MM.1S (cell line): Measurements from ENCODE around the gene PPP2R2C.

Experiments
- DNase-seq: peaks from one replicate; pipeline ENCODE4 v3.0.0-alpha.2; 2015
- H2AFZ ChIP-seq: fragments of 300-600 bp; sonication (generic); 2 replicates; pipeline ENCODE4 v1.6.0; 2016; ENCODE audit warnings: antibody characterized with exemption, low read length
- H3F3A ChIP-seq: fragments of 300-600 bp; sonication (generic); 2 replicates; pipeline ENCODE4 v1.6.1; 2016; ENCODE audit warnings: mild to moderate bottlenecking, antibody characterized with exemption, low read length, moderate library complexity, mixed read lengths; ENCODE audit not compliant: insufficient read depth
- H3K27ac ChIP-seq: fragments of 300-600 bp; sonication (generic); 2 replicates; pipeline ENCODE4 v1.5.1; 2016; ENCODE audit warnings: mild to moderate bottlenecking, low read length
- H3K27me3 ChIP-seq: fragments of 300-600 bp; sonication (generic); replicated peaks from 2 replicates; pipeline ENCODE4 v1.6.0; 2016; ENCODE audit warnings: low read length; ENCODE audit not compliant: insufficient read depth
- H3K36me3 ChIP-seq: fragments of 300-600 bp; sonication (generic); replicated peaks from 2 replicates; pipeline ENCODE4 v1.6.1; 2016; ENCODE audit warnings: mild to moderate bottlenecking, low read length, mixed read lengths; ENCODE audit not compliant: insufficient read depth
- H3K4me1 ChIP-seq: fragments of 300-600 bp; sonication (generic); 2 replicates; pipeline ENCODE4 v1.6.1; 2016; ENCODE audit warnings: low read length, mixed read lengths
- H3K4me2 ChIP-seq: fragments of 300-600 bp; sonication (generic); 2 replicates; pipeline ENCODE4 v1.6.0; 2016; ENCODE audit warnings: low read depth, low read length
- H3K4me3 ChIP-seq: fragments of 300-600 bp; sonication (generic); 2 replicates; pipeline ENCODE4 v1.5.1; 2016; ENCODE audit warnings: low read length, mixed read lengths
- H3K79me2 ChIP-seq: fragments of 300-600 bp; sonication (generic); 2 replicates; pipeline ENCODE4 v1.6.1; 2016; ENCODE audit warnings: mixed run types, low read length, mixed read lengths
- H3K9ac ChIP-seq: fragments of 300-600 bp; sonication (generic); 2 replicates; pipeline ENCODE4 v1.6.1; 2016; ENCODE audit warnings: low read length, mixed read lengths
- H3K9me2 ChIP-seq: fragments of 300-600 bp; sonication (generic); replicated peaks from 2 replicates; pipeline ENCODE4 v1.6.1; 2016; ENCODE audit warnings: mild to moderate bottlenecking, low read length, mixed read lengths; ENCODE audit not compliant: insufficient read depth
- H3K9me3 ChIP-seq: fragments of 300-600 bp; sonication (generic); replicated peaks from 2 replicates; pipeline ENCODE4 v1.6.1; 2016; ENCODE audit warnings: mild to moderate bottlenecking, low read length, mixed read lengths; ENCODE audit not compliant: insufficient read depth
- H4K20me1 ChIP-seq: fragments of 300-600 bp; sonication (generic); 2 replicates; pipeline ENCODE4 v1.6.1; 2016; ENCODE audit warnings: mild to moderate bottlenecking, low read length, moderate library complexity, mixed read lengths; ENCODE audit not compliant: insufficient read depth
- CTCF ChIP-seq: fragments of 300-600 bp; sonication (generic); IDR thresholded peaks from 2 replicates; pipeline ENCODE4 v1.5.1; 2016; ENCODE audit warnings: antibody characterized with exemption, low read length, mixed read lengths
- EZH2 ChIP-seq: fragments of 300-600 bp; sonication (generic); optimal IDR thresholded peaks from 2 replicates; pipeline ENCODE3; 2017; ENCODE audit warnings: low read depth, mild to moderate bottlenecking, antibody characterized with exemption, low read length, mixed read lengths
- EZH2phosphoT487 ChIP-seq: fragments of 300-600 bp; sonication (generic); IDR thresholded peaks from 2 replicates; pipeline ENCODE4 v1.6.1; 2018; ENCODE audit warnings: antibody characterized with exemption, low read length

PPP2R2C gene

GRCh38 chr4:6391186-6391851 is 81.1 kb downstream of the PPP2R2C start:
- Histone ChIP-seq H3K27ac (no peak overlapping the region), H3K4me1 (no peaks in the 10 kb centered on the region), H3K4me2 (no peak overlapping the region), H3K79me2 (no peaks in the 10 kb centered on the region), H3K9ac (no peak overlapping the region), H3K27me3 (peaks cover 100% of the 10 kb centered on the region), H2AFZ (no peak overlapping the region), H3F3A (no peaks in the 10 kb centered on the region), H3K36me3 (no peaks in the 10 kb centered on the region), H4K20me1 (no peaks in the 10 kb centered on the region), H3K9me2 (no peaks in the 10 kb centered on the region), H3K4me3 (no peak overlapping the region), H3K9me3 (no peaks in the 10 kb centered on the region)
- TF ChIP-seq EZH2phosphoT487 (no peak), EZH2 (no peak), CTCF (no peak)
- DNase-seq: no peak

GRCh38 chr4:6390356-6390755 is 82.1 kb downstream of the PPP2R2C start:
- Histone ChIP-seq H3K9me3 (no peaks in the 10 kb centered on the region), H3K27me3 (peaks cover 98% of the 10 kb centered on the region), H3K9ac (no peak overlapping the region), H3K36me3 (no peaks in the 10 kb centered on the region), H3K27ac (no peak overlapping the region), H2AFZ (no peak overlapping the region), H3K9me2 (no peaks in the 10 kb centered on the region), H3K4me1 (no peaks in the 10 kb centered on the region), H3K79me2 (no peaks in the 10 kb centered on the region), H3K4me2 (no peak overlapping the region), H3F3A (no peaks in the 10 kb centered on the region), H3K4me3 (no peak overlapping the region), H4K20me1 (no peaks in the 10 kb centered on the region)
- TF ChIP-seq EZH2 (no peak), EZH2phosphoT487 (no peak), CTCF (no peak)
- no peak for DNase-seq

- Histone ChIP-seq H3K9me3 (no peaks in the 10 kb centered on the region), H3K79me2 (no peaks in the 10 kb centered on the region), H4K20me1 (no peaks in the 10 kb centered on the region), H3K36me3 (no peaks in the 10 kb centered on the region), H3K27ac (no peak overlapping the region), H3K4me1 (no peaks in the 10 kb centered on the region), H3K4me3 (no peak overlapping the region), H2AFZ (no peak overlapping the region), H3K27me3 (peaks cover 98% of the 10 kb centered on the region), H3K9me2 (no peaks in the 10 kb centered on the region), H3K4me2 (no peak overlapping the region), H3F3A (no peaks in the 10 kb centered on the region), H3K9ac (no peak overlapping the region)
- no peak for DNase-seq
- TF ChIP-seq EZH2 (no peak), EZH2phosphoT487 (no peak), CTCF (no peak)
Observed at GRCh38 chr4:6389142-6389825, 83.1 kb downstream of the PPP2R2C start.
